ENCODE measurements around the gene MGAT4A.
"Not testable (repeated sequence)": the region's sequence is repeated elsewhere in the genome, so short reads cannot be mapped to it uniquely, and the experiment has no call there.

MGAT4A gene

GRCh38 chr2:98702858-98703620 is 27.9 kb downstream of the MGAT4A start:
- no peak for DNase-seq (ENCODE audit: low read depth in 2 of 2)

DNA sequence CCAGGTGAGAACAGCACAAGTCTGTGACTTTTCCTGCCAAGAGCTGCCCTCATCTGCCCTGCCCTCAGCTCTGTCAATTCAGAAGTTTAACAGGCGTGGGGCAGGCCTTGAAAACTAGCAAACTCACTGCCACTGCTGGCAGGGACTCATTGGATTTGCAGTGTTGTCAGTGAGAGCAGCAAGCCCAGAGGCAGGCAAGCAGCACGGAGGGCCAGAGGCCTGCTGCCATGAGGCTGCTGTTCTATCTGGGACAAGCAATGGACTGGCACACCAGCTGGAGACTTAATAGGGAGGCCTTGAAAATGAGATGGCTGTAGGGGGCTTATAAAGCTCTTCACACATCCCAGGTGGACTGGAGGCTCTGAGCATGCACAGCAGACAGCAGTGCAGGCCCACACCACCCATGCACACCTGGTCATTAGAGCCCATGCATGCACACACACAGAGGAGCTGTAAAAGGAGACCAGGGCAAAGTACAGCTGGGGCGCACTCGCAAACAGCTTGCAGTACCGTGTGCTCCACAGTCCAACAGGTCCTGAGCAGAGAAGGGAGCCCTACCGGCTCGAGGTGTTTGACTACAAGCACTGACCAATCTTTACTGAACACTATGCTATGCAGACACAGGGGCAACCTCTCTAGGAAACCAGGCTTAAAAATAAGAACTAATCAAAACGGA is 28.7 kb downstream of the MGAT4A start:
- no peak for DNase-seq (ENCODE audit: low read depth in 2 of 2)

- DNase-seq (ENCODE audit: low read depth in 2 of 2) = no peak
These were observed 29.7 kb downstream of the MGAT4A start for GRCh38 chr2:98701230-98701629.

DNA sequence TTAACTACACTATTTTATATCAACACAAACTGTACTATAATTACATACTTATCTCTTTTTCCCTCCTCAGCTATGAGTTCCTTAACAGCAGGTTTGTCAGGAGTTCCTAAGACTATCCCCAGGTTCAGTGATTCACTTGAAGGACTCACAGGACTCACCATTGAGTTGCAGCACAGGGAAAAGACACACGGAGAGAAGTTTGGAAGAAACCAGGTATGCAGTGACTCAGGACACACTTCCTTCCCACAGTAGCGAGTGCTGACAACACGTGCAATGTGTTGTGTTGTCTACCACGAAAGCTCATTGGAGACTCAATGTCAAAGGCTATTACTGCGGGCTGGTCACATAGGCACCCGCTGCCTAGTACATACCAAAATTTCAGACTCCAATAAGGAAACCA is 32.0 kb downstream of the MGAT4A start:
- DNase-seq (ENCODE audit: low read depth in 2 of 2) = no peak

DNA sequence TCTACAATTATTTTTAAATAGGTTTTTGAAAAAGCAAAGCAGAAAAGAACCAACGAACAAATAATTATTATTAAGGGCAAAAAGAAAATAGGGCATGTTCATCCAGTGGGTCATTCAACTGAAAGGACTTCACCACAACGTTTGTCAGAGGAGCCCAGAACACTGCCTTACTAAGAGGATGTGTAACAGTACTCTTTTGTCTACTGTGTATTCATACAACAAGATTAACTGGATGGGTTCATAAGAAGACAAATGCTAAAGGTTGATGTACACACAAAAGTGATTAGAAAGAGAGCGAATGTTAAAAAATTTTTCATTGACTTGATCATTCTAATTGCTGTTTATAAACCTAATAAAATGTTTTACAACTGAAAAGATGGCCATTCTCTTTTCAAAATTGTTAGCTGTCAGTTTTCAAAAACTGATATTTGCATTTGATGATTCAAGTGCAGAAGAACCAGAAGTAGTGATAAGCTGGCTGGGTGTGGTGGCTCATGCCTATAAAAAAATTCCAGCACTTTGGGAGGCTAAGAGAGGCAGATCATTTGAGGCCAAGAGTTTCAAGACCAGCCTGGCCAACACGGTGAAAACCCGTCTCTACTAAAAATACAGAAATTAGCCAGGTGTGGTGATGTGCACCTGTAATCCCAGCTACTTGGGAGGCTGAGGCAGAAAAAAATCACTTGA is 33.1 kb downstream of the MGAT4A start:
- DNase-seq (ENCODE audit: low read depth in 2 of 2) = no peak

GRCh38 chr2:98696200-98696599 is 34.7 kb downstream of the MGAT4A start:
- DNase-seq (ENCODE audit: low read depth in 2 of 2) = no peak

DNA sequence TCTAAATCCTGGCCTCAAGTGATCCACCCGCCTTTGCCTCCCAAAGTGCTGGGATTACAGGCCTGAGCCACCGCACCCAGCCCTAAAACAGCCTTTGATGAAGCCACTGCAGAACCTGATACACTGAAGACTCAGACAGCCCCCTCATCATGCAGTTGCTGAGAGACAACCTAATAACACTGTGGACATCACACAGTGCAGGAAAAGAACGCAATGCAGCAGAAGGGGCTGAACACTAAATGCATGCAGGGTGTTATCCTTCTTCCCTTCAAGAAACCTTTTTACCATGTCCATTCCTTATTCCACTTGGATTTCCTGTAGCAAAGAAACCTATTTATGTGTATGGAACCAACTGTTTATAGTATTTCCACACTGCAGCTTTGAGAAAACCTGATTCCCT is 35.7 kb downstream of the MGAT4A start:
- DNase-seq (ENCODE audit: low read depth in 2 of 2) = no peak

- no peak for DNase-seq (ENCODE audit: low read depth in 2 of 2)
These were observed 37.5 kb downstream of the MGAT4A start for GRCh38 chr2:98693477-98693876.

DNA sequence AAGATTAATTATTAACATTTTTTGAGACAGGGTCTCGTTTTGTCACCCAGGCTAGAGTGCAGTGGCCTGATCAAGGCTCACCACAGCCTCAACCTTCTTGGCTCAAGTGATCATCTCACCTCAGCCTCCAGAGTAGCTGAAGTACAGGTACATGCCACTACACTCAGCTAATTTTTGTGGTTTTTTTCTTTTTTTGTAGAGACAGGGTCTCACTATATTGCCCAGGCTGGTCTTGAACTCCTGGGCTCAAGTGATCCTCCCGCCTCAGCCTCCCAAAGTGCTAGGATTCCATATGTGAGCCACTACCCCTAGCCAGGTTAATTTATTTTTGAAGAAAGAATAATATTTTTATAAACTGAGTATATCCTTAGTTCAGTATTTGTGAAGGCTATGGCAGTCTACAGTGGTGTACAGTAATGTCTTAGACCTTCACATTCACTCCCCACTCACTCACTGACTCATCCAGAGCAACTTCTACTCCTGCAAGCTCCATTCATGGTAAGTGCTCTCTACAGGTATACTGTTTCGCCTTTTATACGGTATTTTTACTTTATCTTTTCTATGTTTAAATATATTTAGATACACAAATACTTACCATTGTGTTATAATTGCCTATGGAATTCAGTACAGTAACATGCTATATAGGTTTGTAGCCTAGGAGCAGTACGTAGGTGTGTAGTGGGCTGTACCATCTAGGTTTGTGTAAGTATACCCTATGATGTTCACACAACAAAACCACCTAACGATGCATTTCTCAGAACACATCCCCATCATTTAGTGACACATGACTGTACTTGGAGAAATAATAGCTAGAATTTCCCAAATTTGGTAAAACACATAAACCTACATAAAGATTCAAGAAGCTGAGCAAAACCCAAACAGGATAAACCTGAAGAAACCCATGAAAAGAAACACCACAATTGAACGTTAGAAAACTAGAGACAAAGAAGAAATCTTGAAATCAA is 38.6 kb downstream of the MGAT4A start:
- DNase-seq (ENCODE audit: low read depth in 2 of 2) = no peak

GRCh38 chr2:98691303-98691702 is 39.6 kb downstream of the MGAT4A start:
- DNase-seq (ENCODE audit: low read depth in 2 of 2) = no peak

DNA sequence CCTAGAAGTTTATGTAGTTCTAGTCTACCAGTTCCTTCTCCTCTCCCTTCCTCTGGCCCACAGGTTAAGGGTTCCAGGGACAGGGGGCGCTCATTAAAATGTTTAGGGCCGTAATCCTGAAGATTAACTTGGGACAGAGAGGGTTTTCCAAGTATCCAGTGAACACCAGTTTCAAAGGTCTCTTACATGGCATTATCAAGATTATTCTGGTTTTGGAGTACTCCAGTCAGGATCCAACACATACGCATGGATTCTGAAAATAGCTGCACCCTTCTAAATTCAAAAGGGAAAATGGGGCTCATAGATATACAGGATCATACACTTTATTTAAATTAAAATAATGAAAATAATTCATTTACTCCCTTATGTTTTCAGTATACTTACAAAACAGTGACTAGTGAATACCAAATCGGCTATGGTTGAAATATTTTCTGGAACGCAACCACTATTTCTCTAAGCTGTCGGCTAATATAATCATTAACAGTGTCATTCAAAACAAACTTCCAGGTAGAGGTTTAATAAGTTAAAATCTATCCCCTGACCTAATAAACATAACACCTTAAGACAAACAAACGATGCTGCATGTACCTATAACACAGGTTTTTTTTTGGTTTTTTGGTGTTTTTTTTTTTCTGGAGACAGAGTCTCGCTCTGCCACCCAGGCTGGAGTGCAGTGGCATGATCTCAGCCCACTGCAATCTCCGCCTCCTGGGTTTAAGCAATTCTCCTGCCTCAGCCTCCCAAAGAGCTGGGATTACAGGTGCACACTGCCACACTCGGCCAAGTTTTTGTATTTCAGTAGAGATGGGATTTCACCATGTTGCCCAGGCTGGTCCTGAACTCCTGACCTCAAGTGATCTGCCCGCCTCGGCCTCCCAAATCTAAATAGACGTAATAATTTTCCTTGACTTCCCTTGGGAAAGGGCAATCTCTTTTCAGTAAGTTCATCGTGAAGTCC is 44.7 kb downstream of the MGAT4A start:
- no peak for DNase-seq (ENCODE audit: low read depth in 2 of 2)

- DNase-seq (ENCODE audit: low read depth in 2 of 2) = no peak
These were observed 47.2 kb downstream of the MGAT4A start for GRCh38 chr2:98683728-98684127.

GRCh38 chr2:98676742-98677141 is 54.2 kb downstream of the MGAT4A start:
- DNase-seq (ENCODE audit: low read depth in 2 of 2) = no peak

- DNase-seq (ENCODE audit: low read depth in 2 of 2) = no peak
These were observed 56.5 kb downstream of the MGAT4A start for GRCh38 chr2:98674233-98674964.

- no peak for DNase-seq (ENCODE audit: low read depth in 2 of 2)
These were observed 61.3 kb downstream of the MGAT4A start for GRCh38 chr2:98669675-98670074.

DNA sequence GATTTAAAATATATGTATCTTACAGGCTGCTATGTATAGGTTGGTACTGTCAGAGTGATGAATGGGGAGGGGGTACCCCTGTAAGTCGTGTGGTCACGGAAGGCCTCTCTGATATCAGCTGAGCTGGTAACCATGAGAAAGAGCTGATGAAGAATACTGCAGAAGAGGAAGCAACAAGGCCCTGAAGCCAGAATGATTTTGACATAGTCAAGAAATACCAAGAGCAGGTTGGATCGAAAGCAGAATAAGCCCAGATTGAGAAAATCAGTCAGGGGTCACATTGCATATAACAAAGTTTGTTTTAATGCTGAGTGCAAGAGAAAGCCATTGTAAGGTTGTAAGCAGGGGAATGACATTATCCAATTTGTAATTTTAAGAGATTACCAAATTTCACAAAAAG is 65.3 kb downstream of the MGAT4A start:
- no peak for DNase-seq (ENCODE audit: low read depth in 2 of 2)

DNA sequence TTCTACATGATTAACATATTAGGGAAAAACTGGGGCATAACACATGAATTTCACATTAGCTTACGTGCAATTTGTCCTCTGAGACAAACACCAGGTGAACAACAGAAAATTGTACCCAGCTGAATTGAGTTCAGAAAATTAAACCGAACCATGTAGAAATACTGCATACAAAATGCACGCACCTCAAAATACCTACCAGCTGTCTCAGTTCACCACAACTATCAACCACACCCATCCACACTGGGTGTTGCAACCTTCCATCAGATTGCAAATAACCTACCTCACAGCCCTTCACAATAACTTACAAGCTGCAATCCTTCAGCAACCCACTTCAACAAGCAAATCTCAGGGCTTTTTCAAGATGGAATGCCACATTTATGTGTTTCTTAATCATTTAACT is 66.6 kb downstream of the MGAT4A start:
- peak in 1 of 2 donors; percentile 31 for DNase-seq (ENCODE audit: low read depth in 2 of 2)

GRCh38 chr2:98663511-98664090 is 67.3 kb downstream of the MGAT4A start:
- DNase-seq (ENCODE audit: low read depth in 2 of 2) = no peak

DNA sequence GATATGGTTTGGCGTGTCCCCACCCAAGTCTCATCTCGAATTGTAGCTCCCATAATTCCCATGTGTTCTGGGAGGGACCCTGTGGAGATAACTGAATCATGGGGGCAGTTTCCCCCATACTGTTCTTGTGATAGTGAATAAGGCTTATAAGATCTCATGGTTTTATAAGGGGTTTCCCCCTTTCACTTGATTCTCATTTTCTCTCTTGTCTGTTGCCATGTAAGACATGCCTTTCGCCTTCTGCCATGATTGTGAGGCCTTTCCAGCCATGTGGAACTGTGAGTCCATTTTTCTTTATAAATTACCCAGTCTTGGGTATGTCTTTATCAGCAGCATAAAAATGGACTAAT is 71.5 kb downstream of the MGAT4A start:
- DNase-seq (ENCODE audit: low read depth in 2 of 2) = not testable (repeated sequence)

Measured in activated CD8-positive, alpha-beta memory T cell treated with anti-CD3 and anti-CD28 coated beads for 4 hours (primary cell).